Measurements from ENCODE around the gene KCTD5.

The KCTD5 gene

DNA sequence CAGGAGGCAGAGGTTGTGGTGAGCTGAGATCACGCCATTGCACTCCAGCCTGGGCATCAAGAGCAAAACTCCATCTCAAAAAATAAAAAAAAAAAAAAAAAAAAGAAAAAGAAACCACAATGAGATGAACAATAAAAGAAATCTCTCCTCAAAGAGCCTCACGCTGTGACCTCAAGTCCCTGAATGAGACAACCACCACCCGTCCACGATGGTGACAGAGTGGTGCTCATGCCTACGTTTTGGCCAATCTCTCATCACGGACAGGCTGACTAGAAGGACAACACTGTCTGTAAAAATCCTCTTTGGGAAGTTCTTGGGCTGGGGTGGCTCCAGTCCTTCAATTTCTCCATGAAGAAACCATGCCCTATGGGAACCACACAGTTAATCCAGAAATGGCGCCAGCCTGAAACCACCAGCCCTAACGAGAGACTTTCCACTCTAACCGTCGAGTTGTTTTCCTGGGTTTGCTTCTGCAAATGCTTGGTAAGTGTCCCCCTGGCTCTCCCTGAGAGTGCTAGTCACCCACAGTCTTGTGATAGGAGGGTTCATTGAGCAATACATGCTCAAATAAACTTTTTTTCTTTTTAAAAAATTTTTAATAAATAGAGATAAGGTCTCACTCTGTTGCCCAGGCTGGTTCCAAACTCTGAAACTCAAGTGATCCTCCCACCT is 52.7 kb downstream of the KCTD5 start:
- DNase-seq: peak; percentile 89

- no peak for DNase-seq
Observed at GRCh38 chr16:2736476-2737237, 54.3 kb downstream of the KCTD5 start.

- no peak for DNase-seq
Observed at GRCh38 chr16:2737238-2737605, 54.9 kb downstream of the KCTD5 start.

DNA sequence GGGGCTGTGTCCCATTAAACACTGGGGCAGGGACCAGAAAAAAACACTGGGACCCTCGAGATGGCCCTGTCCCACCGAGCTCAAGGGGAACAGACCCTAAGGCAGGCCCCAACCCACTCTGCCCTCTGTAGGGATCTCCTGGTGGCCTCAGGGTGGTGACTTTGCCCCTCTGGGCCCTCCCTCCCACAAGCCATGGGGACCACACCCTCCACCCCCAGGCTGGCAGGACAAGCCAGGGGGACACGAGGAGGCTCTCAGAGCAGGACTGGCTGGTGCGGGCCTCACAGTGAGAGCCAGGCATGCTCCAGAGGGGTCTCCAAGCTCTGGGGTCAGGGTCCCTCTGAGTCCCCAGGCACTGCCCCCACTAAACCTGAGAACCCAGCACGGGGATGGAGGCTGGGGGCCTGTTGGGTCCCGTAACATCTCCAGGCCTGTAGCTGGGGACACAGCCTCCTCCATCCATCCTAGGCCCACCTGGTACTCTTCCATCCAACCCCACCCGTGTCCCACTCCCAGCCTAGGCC is 55.6 kb downstream of the KCTD5 start:
- DNase-seq: no peak

- DNase-seq: no peak
Observed at GRCh38 chr16:2738615-2739014, 56.3 kb downstream of the KCTD5 start.

- no peak for DNase-seq
Observed at GRCh38 chr16:2739625-2740430, 57.5 kb downstream of the KCTD5 start.

- DNase-seq: no peak
Observed at GRCh38 chr16:2740476-2740875, 58.2 kb downstream of the KCTD5 start.

DNA sequence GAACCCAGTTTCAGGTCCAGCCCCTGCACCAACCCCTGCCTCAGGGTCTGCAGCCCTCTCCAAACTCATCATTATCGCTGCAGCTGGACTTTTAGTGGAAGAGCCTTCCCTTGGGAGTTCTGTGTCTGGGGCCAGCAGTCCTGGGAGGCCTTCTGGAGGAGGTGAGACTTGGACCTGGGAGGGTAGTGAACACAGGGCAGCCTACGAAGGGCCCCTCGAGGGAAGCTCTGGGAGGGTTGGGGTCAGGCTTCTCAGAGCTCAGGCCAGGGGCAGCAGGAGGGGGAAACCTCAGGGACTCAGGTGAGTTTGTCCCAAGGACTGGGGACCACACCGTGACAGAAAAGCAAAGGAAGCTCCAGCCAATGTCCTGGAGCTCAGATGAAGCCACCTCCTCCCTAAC is 58.8 kb downstream of the KCTD5 start:
- no peak for DNase-seq

DNA sequence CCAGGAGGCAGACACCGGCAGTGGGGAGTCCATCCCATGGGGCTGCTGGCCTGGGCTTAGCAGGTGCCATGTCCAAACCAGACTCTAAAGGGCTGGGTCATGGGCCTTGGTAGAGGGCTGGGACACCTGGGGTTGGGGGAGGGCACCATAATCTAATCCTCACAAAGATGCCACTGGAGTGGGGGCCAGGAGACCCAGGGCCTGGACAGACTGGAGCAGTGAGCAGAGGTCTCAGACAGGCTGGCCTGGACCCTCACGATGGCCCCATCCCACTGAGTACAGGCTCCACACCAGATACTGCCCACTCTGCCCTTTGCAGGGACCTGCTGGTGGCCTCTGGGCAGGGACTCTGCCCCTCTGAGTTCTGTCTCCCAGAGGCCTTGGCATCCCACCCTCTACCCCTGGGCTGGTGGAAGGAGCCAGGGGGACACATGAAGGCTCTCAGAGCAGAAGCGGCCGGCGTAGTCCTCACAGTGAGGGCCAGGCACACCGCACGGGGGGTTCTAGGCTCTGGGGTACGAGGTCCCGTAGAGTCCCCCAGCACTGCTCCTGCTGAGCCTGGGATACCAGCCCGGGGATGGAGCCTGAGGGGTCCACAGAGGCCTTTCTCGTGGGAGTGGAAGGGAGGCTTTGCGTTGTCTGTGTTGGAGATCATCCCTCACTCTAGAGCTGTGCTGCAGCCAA is 60.1 kb downstream of the KCTD5 start:
- DNase-seq: no peak

GRCh38 chr16:2743007-2743810 is 60.9 kb downstream of the KCTD5 start:
- no peak for DNase-seq

DNA sequence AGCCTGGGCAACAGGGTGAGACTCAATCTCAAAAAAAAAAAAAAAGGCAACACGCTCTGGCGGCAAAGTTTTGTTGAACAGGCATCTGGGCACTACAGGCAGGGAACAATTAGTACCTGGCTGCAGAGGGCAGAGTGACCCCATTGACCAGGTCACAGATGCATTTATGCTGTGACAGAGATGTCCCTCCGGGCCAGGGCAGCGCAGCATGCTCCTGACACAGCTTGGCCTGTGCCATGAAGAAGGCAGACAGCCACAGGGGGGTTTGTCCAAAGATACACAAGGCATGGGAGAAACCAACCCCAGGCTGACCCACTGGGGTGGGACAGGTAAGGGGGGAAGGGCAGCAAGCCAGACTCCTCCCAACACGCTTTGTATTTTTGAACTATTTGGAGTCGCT is 62.4 kb downstream of the KCTD5 start:
- no peak for DNase-seq

- no peak for DNase-seq
Observed at GRCh38 chr16:2745116-2745890, 63.0 kb downstream of the KCTD5 start.

DNA sequence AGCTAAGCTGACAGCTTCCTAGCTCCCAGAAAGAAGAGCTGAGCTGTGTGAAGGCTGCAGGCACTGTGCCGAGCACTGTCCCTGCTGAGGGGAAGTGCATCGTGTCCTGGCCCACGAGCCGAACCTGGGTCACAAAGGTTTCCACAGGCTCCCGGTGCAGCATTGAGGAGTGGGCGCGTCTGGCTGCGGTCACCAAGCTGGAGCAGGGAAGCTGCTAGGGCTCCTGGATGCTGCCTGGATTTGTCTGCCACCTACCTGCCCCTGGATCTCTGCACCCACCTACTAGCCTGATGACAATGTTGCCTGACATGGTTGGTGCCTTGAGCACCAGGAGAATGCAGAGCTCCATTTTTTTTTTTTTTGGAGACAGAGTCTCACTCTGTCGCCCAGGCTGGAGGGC is 63.6 kb downstream of the KCTD5 start:
- no peak for DNase-seq

DNA sequence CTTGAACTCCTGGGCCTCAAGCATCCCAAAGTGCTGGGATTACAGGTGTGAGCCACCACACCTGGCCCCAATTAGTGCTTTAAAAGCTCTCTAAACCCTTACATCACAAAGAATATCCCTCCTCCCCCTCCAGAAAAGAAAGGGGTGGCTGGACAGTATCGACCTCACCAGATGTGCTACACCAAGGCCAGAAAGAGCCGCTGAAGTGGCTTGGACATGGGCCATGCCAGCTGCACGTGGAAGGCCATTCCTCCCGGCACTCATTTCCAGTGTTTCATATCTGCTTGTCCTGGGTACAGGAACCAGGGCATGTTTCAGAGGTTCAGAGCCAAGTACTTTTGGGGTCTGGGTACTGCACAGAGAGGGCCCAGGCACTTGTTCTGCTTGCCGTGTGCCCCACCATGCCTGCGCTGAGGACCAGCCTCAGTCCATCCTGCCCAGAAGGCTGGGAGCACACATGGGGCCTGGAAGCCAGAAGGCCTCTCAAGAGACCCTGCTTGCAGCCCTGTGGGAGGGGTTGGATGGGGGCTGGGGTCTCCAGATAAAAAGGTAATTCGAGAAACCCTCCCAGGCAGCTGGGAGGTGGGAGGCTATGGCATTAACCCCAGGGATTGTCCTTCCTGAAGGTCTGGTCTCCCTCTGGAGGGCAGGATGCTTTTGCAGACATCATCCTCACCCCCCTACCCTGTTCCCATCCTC is 66.6 kb downstream of the KCTD5 start:
- no peak for DNase-seq

GRCh38 chr16:2749476-2749875 is 67.2 kb downstream of the KCTD5 start:
- DNase-seq: no peak

GRCh38 chr16:2749936-2750335 is 67.6 kb downstream of the KCTD5 start:
- no peak for DNase-seq

- peak; percentile 69 for DNase-seq
Observed at GRCh38 chr16:2751577-2752034, 69.3 kb downstream of the KCTD5 start.

GRCh38 chr16:2752035-2752849 is 69.9 kb downstream of the KCTD5 start, which contains the start of gene SRRM2:
TSS of gene SRRM2 (plus strand) at chr16:2752638. CDS start at chr16:2756365, 3,727 bp downstream.
- peak; percentile 95 for DNase-seq
